Activated CD4-positive, alpha-beta T cell treated with anti-CD3 and anti-CD28 coated beads for 1 hour (primary cell): ENCODE measurements around the gene TBCD.
"Not testable (repeated sequence)": the region's sequence is repeated elsewhere in the genome, so short reads cannot be mapped to it uniquely, and the experiment has no call there.

Source experiments
- DNase-seq: peaks from one replicate; pipeline ENCODE4 v3.0.0-alpha.2; 2020

Gene TBCD

GRCh38 chr17:82729479-82730260, 22.2 kb upstream of the TBCD start:
- no peak for DNase-seq

GRCh38 chr17:82732118-82732743, 19.6 kb upstream of the TBCD start:
- no peak for DNase-seq

DNA sequence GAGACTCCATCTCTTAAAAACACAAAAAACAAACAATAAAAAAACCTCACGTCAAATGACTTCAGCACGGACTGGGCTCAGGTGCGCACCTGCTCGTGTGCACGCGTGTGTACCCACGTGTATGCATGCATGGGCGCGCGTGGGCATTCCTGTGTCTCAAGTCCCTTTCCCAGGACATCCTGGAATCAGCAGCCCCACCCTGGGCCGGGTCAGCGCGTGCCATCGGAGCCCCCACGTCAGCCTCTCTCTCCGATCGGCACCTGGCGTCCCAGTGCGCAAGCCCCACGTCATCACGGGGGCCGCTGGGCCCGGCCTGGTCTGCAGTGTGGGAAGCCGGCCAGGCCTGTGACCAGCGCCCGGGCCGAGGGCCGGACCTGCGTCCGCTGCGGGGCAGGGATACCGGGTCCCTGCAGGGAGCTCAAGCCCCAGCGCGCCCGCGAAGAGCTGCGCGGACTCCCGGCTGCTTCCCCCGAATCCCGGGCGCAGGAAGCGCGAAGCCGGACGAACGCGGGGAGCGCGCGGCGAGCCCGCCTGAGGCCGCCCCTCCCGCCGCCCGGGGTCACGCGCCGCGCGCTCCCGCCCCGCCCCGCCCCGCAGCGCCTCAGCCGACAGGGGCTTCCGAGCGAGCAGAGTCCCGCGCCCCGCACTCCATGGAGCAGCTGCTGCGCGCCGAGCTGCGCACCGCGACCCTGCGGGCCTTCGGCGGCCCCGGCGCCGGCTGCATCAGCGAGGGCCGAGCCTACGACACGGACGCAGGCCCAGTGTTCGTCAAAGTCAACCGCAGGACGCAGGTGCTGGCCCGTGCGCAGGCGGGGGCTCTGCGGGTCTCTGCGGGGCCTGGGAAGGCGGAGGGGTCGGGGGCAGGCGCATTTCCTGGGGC, 16.6 kb upstream of the TBCD start, which contains the start of gene FN3K:
Gene FN3K, plus strand, starts transcription at position 629 of the 880 bp plus-strand sequence. Its CDS starts 22 bp downstream, at position 651.
- DNase-seq = no peak

DNA sequence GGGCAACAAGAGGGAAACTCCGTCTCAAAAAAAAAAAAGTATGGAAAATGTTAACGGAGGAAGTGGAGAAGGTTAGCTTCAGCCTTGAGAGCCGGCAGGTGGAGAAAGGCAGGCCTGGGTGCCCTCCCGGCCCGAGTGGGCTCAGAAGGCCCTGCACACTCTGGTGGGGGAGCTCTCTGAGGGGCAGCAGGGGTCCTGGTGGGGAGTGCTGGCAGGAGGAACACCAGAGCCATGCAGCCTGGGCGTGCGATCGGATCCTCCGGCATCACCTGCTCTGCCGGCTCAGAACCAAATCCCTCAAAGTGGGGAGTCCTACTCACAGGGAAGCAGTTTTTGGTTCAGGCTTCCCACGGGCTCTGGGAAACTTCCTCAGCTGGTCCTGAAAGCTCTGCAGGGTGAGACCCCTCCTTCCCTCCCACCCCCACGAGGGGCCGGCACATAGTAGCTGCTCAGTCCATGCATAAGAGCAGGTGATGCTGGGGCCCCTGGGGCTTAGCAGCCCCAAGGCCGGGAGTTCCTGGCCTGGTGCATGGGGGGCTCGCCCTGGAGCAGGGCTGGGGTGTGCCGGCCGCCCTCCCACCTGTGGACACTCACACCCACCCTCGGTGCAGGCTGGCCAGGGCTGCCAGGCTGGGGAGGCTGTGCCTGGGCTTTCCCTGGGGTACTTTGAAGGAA, 15.2 kb upstream of the TBCD start:
- DNase-seq = no peak

DNA sequence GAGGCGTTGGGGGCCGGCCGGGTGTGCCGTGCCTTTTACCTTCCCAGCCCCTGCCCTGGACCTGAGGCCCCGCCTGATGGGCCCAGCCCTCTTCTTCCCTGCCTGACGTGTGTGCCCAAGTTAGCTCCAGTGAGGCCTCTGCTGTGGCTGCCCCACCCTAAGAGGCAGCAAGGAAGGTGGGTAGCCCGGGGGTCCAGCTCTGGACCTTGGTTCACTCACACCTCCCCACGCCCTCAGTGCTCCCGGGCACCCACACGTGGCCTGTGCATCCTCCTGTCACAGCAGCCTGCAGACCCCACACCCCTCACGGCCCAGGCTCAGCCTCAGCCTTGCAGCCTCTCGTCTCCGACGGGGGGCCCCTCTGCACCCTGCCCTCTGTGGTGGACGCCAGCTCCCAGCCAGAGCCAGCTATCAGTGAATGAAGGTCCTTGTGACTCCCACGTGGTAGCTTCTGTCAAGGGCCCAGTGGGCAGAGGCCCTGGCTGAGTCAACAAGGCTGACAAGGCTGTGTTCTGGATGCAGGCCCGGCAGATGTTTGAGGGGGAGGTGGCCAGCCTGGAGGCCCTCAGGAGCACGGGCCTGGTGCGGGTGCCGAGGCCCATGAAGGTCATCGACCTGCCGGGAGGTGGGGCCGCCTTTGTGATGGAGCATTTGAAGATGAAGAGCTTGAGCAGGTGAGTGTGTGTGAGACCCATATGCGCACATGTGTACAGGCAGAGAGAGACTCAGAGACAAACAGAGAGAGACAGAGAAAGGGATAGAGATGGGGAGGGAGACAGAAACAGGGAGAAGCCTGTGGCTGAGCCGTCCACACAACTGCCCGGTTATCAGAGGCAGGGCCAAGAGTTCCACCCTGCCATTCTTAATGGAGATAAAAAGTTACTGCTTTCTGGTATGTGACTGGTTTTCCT, 13.6 kb upstream of the TBCD start:
- no peak for DNase-seq

GRCh38 chr17:82740906-82741759, 10.7 kb upstream of the TBCD start:
- no peak for DNase-seq

DNA sequence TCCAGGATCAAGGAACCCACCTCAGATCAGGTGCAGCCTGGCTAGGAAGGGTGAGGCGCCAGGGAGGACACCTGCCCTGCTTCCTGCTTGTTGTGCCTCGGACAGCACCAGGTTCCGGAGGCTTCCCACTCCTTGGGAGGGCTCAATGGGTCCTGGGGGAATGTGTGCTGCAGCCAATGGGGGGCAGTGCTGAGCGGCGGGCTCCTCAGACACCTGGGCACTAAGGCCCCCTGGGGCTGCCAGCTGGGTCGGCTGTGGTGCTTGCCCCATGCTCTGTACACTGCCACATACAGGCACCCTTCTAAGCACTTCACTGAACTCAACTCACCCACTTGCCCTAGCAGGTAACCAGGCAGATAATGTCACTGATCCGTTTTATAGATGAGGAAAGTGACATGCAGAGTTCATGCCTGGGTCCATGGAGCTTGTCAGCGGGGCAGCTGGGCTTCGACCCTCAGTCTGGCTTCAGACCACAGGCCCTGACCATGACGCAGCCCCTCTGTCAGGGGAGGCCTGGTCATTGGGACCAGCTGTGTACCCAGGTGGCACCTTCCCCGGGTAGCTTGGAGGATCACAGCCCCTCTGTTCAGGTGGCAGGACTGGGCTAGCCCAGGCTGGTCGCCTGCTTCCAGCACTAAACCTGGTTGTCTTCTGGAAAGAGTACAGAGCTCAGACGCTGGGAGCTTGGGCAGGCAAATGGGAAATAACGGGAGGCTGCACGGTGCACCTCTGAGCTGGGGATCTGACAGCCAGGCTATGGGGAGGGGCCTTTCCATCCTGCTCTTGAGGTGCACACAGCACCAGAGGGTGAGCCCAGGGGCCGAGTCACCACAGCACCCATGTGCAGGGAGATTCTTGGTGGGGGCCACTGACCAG, 8.3 kb upstream of the TBCD start:
- no peak for DNase-seq

DNA sequence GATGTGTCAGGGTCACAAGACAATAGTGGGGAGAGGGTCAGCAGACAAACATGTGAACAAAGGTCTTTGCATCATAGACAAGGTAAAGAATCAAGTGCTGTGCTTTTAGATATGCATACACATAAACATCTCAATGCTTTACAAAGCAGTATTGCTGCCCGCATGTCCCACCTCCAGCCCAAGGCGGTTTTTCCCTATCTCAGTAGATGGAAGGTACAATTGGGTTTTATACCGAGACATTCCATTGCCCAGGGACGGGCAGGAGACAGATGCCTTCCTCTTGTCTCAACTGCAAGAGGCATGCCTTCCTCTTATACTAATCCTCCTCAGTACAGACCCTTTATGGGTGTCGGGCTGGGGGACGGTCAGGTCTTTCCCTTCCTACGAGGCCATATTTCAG, 7.1 kb upstream of the TBCD start:
- not testable (repeated sequence) for DNase-seq

DNA sequence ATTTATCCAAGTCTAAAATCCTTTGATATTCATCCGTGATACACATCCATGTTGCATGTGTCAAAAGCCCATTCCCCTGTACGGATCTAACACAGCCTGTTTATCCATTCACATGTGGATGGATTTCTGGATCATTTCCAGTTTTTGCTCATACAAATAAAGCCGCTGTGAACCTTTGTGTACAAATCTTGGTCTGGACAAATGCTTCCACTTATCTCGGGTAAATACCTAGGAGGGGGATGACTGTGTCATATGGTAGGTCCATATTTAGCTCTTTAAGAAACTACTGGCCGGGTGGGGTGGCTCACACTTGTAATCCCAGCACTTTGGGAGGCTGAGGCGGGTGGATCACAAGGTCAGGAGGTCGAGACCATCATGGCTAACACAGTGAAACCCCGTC, 6.3 kb upstream of the TBCD start:
- no peak for DNase-seq

DNA sequence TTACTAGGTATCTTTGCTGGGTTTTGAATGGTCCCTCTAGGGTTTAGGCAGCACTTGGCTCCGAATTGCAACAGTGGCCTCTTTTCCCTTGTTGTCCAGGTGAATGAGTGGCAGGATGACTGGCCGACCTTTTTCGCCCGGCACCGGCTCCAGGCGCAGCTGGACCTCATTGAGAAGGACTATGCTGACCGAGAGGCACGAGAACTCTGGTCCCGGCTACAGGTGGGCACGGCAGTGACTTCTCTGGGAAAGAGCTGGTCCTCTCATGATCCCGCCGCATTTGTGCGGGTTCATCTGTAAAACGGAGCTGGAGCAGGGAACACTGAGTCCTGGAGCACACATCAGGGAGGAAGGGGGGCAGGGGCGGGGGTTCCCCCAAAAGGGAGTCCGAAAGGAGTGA, 3.1 kb upstream of the TBCD start:
- no peak for DNase-seq

- no peak for DNase-seq
Observed at GRCh38 chr17:82750241-82750908, 1.5 kb upstream of the TBCD start.

DNA sequence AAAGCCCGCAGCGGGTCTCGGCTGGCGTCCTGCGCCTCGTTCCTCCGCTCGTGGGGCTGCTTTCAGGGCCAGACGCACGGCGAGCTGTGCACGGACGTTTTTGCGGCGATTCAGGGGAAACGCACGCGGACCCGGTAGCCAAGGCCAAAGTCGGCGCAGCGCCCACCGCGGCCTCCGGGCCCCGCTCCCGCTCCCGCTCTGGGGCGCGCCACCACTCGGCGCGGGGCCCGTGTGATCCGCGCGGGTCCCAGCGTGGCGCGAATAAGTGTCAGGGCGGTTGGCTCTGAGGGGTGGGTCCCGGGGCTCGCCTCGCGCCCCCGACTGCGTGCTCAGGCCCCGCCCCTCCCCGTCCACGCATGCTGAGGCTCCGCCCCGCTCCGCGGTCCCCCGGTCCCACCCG, 694 bp upstream of the TBCD start:
- no peak for DNase-seq

DNA sequence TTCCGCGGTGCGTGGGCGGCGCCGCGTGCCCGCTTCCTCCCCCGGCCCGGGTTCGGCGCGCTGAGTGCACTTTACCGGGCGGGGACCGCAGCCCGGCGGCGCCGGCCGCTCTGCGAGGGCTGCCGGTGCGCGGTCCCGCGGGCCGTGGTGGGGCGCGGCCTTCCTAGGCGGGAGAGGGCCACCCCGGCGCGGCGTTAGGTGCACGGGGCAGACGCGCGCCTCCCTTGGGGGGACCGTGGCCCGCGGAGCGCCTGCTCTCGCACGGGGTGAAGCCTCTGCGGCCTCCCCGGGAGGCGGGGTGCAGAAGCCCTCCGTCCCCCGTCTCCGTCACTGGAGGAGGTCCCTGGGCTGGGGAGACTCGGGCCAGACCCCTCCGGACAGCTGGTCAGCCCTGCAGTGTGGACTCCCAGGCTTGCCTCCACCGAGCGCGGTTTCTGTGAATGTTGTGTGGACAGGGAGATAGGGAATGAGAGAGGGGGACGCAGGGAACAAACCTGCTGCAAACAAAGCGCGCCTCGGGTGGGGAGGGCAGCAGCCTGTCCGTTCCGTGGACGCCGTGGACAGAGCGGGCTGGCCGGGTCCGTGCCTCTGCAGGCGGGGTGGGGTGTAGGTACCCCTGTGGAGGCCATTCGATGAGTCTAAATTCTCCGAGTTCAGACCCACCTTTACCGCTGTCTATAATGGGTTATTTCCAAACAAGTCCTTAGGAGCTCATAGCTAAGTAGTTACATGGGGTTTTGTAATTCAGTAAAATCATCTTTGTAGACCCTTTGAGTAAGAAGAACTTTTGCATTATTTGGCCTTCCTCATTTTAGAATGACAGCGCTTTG, 721 bp downstream of the TBCD start:
- DNase-seq = no peak

- no peak for DNase-seq
Observed at GRCh38 chr17:82753201-82753464, 1.3 kb downstream of the TBCD start.

DNA sequence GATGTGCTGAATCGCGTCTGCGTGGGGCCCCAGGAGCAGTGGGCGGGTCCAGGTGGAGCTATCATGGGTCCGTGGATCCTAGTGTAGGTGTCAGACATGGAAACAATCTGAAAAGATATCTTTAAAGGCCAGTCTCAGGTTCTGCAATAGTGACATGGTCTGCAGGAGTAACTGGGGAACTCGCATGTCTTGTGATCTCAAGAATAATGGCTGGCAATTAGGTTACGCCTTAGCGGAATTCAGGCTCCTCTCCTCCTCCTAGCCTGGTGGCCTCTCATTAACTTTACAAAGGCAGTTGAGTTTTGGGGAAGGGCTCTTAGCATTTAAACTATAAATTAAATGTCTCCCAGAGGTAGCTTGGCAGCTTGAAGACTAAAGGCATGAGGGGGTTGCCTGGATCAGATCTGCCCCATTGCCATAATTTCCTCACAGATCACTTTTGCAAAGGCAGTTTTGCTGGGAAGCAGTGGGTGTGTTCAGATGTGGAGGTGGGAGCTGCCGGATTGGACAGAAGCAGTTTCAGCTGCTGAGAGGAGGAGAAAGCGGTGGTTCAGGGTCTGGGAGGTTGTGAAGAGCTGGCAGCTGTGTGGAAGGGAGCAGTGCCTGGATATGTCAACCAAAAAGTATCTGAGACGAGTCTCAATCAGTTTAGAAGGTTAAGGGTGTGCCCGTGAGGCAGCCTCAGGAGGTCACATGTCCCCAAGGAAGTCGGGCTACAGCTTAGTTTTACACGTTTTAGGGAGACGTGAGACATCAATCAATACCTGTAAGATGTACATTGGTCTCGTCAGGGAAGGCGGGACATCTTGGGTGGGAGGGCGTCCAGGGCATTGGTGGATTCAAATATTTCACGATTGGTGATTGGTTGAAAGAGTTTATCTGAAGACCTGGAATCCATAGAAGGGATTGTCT, 2.7 kb downstream of the TBCD start:
- no peak for DNase-seq

DNA sequence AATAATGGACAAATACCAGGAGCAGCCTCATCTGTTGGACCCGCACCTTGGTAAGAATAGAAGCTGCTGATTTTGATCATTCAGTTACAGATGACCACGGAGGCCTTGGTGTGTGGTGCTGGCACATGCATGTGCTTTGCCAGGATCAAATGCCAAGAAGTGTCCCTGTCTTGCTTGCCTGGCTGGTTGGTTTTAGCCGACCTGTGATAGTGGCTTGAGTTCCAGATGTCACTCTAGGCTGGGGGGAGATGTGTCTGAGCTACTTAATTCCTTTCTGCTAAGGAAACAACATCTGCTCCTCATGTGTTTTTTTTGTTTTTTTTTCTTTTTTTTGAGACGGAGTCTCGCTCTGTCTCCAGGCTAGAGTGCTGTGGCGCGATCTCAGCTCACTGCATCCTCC, 4.3 kb downstream of the TBCD start:
- DNase-seq = no peak

DNA sequence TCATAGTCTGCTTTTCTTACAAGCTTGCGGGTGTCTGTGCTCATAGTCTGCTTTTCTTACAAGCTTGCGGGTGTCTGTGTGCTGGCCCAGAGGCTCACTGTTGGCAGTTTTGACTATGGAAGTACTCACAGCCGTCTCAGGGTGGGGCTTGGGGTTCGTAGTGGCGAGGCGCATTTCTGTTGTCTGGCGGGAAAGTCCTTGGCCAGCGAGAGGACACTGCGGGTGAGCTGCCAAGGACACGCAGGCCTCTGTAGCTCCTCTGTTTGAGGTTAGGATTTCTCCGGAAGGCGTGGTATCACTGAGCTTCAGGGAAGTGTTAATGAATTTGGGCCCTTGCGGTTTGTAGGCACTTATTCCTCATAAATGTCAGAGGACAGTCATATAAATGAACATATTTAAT, 13.5 kb downstream of the TBCD start:
- DNase-seq = no peak
